Measurements from ENCODE around the gene SCAANT1. TPM values are rescaled to one million over a fixed set of nuclear protein-coding genes. Genes with fewer than 3 reads are reported as not detected.

The SCAANT1 gene
- total RNA-seq, 1 donor from 2014 or later: not detected

GRCh38 chr3:63908776-63909175 is 3.4 kb downstream of the SCAANT1 start:
- Mint-ChIP-seq H3K27me3 (ENCODE audit: low read depth) (peaks cover 7% of the 10 kb centered on the region), H3K4me3 (no peak overlapping the region), H3K9me3 (no peaks in the 10 kb centered on the region), H3K36me3 (ENCODE audit: low read depth) (no peaks in the 10 kb centered on the region), H3K4me1 (peaks cover 19% of the 10 kb centered on the region), H3K27ac (ENCODE audit: unreplicated experiment) (no peak overlapping the region)
- DNase-seq (ENCODE audit: low read depth, low spot score): no peak
- no peak for TF ChIP-seq CTCF (conservative IDR thresholded peaks at IDR 0.05)

GRCh38 chr3:63908081-63908736 is 4.0 kb downstream of the SCAANT1 start:
- Mint-ChIP-seq H3K27ac (ENCODE audit: unreplicated experiment) (no peak overlapping the region), H3K4me1 (peaks cover 13% of the 10 kb centered on the region), H3K4me3 (peak overlapping the region; percentile 1), H3K27me3 (ENCODE audit: low read depth) (peaks cover 7% of the 10 kb centered on the region), H3K9me3 (no peaks in the 10 kb centered on the region), H3K36me3 (ENCODE audit: low read depth) (no peaks in the 10 kb centered on the region)
- DNase-seq (ENCODE audit: low read depth, low spot score): no peak
- peak; percentile 32 for TF ChIP-seq CTCF (conservative IDR thresholded peaks at IDR 0.05)

GRCh38 chr3:63905731-63906620 is 6.2 kb downstream of the SCAANT1 start:
- Mint-ChIP-seq H3K27ac (ENCODE audit: unreplicated experiment) (no peak overlapping the region), H3K9me3 (no peaks in the 10 kb centered on the region), H3K4me3 (peak overlapping the region; percentile 36), H3K4me1 (peaks cover 2% of the 10 kb centered on the region), H3K36me3 (ENCODE audit: low read depth) (peaks cover 8% of the 10 kb centered on the region), H3K27me3 (ENCODE audit: low read depth) (peaks cover 2% of the 10 kb centered on the region)
- no peak for DNase-seq (ENCODE audit: low read depth, low spot score)
- TF ChIP-seq CTCF (conservative IDR thresholded peaks at IDR 0.05): no peak

GRCh38 chr3:63900459-63900858 is 11.7 kb downstream of the SCAANT1 start:
- no peak overlapping the region for H3K4me3 Mint-ChIP-seq
- H3K4me1 Mint-ChIP-seq: peaks cover 4% of the 10 kb centered on the region

GRCh38 chr3:63900010-63900409 is 12.2 kb downstream of the SCAANT1 start:
- TF ChIP-seq CTCF (conservative IDR thresholded peaks at IDR 0.05): no peak
- peaks cover 15% of the 10 kb centered on the region for H3K36me3 Mint-ChIP-seq (ENCODE audit: low read depth)
- peaks cover 5% of the 10 kb centered on the region for H3K4me1 Mint-ChIP-seq
- H3K27me3 Mint-ChIP-seq (ENCODE audit: low read depth): no peaks in the 10 kb centered on the region
- no peak overlapping the region for H3K27ac Mint-ChIP-seq (ENCODE audit: unreplicated experiment)
- no peak for DNase-seq (ENCODE audit: low read depth, low spot score)
- no peak overlapping the region for H3K4me3 Mint-ChIP-seq
- no peaks in the 10 kb centered on the region for H3K9me3 Mint-ChIP-seq

More at GRCh38 chr3:63900459-63900858, 11.7 kb downstream of the SCAANT1 start:
- no peaks in the 10 kb centered on the region for H3K9me3 Mint-ChIP-seq
- H3K27ac Mint-ChIP-seq (ENCODE audit: unreplicated experiment): no peak overlapping the region
- no peak for TF ChIP-seq CTCF (conservative IDR thresholded peaks at IDR 0.05)
- DNase-seq (ENCODE audit: low read depth, low spot score): no peak
- H3K36me3 Mint-ChIP-seq (ENCODE audit: low read depth): peaks cover 15% of the 10 kb centered on the region
- H3K27me3 Mint-ChIP-seq (ENCODE audit: low read depth): no peaks in the 10 kb centered on the region
